Myocyte (in vitro differentiated cells): Measurements from ENCODE around the gene NRBF2. TPM values are rescaled to one million over a fixed set of nuclear protein-coding genes. Genes with fewer than 3 reads are reported as not detected.
"Not testable (repeated sequence)": the region's sequence is repeated elsewhere in the genome, so short reads cannot be mapped to it uniquely, and the experiment has no call there.

Source experiments
- DNase-seq: peaks from one replicate; pipeline ENCODE4 v3.0.0-alpha.2; 2012; ENCODE audit warnings: low read depth
- total RNA-seq: library from RNA; depleted of rRNA; stranded (reverse); fragments of >200 nt; gene quantifications from 2 replicates; pipeline ENCODE4 v1.2.3, GENCODE V29; 2014

NRBF2 gene
- total RNA-seq, 1 donor from 2014 or later = 17.0 TPM

- no peak for DNase-seq
Observed at GRCh38 chr10:63116452-63117072, 16.6 kb upstream of the NRBF2 start.

GRCh38 chr10:63119041-63119440, 14.1 kb upstream of the NRBF2 start:
- DNase-seq = no peak

- peak; percentile 82 for DNase-seq
Observed at GRCh38 chr10:63120554-63120953, 12.6 kb upstream of the NRBF2 start.

- no peak for DNase-seq
Observed at GRCh38 chr10:63123727-63124362, 9.3 kb upstream of the NRBF2 start.

GRCh38 chr10:63125459-63125858, 7.7 kb upstream of the NRBF2 start:
- no peak for DNase-seq

- DNase-seq = no peak
Observed at GRCh38 chr10:63128443-63128842, 4.7 kb upstream of the NRBF2 start.

GRCh38 chr10:63129888-63130287, 3.2 kb upstream of the NRBF2 start:
- no peak for DNase-seq

GRCh38 chr10:63132651-63133055, 475 bp upstream of the NRBF2 start:
- DNase-seq = no peak

GRCh38 chr10:63133821-63134557, 861 bp downstream of the NRBF2 start:
- no peak for DNase-seq

GRCh38 chr10:63137306-63137705, 4.2 kb downstream of the NRBF2 start:
- no peak for DNase-seq

GRCh38 chr10:63140077-63140476, 6.9 kb downstream of the NRBF2 start:
- DNase-seq = no peak

GRCh38 chr10:63142136-63142535, 9.0 kb downstream of the NRBF2 start:
- no peak for DNase-seq

GRCh38 chr10:63143987-63144386, 10.9 kb downstream of the NRBF2 start:
- DNase-seq = no peak

- DNase-seq = no peak
Observed at GRCh38 chr10:63145782-63146181, 12.7 kb downstream of the NRBF2 start.

- DNase-seq = no peak
Observed at GRCh38 chr10:63146503-63146902, 13.4 kb downstream of the NRBF2 start.

GRCh38 chr10:63150745-63151144, 17.6 kb downstream of the NRBF2 start:
- no peak for DNase-seq

GRCh38 chr10:63153868-63154545, 20.9 kb downstream of the NRBF2 start:
- not testable (repeated sequence) for DNase-seq

- DNase-seq = peak; percentile 51
Observed at GRCh38 chr10:63154546-63155387, 21.6 kb downstream of the NRBF2 start.

- no peak for DNase-seq
Observed at GRCh38 chr10:63155388-63156020, 22.4 kb downstream of the NRBF2 start.

- DNase-seq = no peak
Observed at GRCh38 chr10:63156236-63156635, 23.1 kb downstream of the NRBF2 start.
